Measurements from ENCODE around the gene PACRG. TPM values are rescaled to one million over a fixed set of nuclear protein-coding genes. Genes with fewer than 3 reads are reported as not detected.
A peak's percentile ranks its signal among the peaks of the same experiment; 100 is the strongest.

PACRG gene
- total RNA-seq, 1 donor from 2014 or later = under 0.01 TPM

- DNase-seq (ENCODE audit: low read depth in 2 of 2) = no peak
Measured at GRCh38 chr6:163133017-163133416, 405.2 kb downstream of the PACRG start.

DNA sequence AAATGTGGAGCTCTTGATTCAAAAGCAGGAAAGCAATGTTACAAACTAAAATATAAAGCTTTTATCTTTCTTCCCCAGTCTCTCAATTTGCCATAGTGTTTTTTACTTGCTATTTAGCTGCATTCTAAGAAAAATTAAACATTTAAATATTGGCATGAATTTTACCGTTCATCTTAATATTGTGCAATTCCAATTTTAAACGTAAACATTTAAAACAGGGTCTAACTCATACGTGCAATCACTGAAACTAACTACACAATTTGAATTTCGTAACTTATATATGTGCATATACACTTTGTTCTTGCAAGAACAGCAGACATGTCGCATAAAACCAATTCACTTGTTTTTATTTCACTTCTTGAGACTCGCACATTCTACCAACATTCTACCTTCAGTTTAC lies 405.9 kb downstream of the PACRG start:
- no peak for DNase-seq (ENCODE audit: low read depth in 2 of 2)

GRCh38 chr6:163136681-163137397 lies 409.1 kb downstream of the PACRG start:
- DNase-seq (ENCODE audit: low read depth in 2 of 2) = no peak

DNA sequence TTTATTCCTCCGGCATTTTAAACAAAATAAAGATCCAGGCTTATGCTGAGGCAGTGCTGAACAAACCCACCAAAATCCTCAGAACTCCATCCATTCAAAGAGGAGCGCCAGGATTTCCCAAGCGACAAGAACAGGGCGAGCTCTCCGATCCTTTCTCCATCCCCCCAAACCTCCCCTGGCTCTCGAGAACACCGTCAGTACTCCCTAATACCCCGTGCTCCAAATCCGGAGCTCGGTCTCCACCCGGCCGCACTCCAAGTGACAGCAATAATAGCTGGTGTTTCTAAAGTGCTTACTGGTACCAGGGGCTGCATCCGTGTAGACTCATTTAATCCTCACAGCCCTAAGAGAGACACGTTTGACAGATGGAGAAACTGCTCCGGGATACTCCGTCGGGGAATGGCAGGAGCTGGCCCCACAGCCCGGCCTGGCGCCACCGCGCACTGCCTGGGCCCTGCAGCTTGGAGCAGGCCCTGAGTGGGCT lies 409.7 kb downstream of the PACRG start:
- no peak for DNase-seq (ENCODE audit: low read depth in 2 of 2)

- DNase-seq (ENCODE audit: low read depth in 2 of 2) = no peak
Measured at GRCh38 chr6:163146036-163146435, 418.3 kb downstream of the PACRG start.

DNA sequence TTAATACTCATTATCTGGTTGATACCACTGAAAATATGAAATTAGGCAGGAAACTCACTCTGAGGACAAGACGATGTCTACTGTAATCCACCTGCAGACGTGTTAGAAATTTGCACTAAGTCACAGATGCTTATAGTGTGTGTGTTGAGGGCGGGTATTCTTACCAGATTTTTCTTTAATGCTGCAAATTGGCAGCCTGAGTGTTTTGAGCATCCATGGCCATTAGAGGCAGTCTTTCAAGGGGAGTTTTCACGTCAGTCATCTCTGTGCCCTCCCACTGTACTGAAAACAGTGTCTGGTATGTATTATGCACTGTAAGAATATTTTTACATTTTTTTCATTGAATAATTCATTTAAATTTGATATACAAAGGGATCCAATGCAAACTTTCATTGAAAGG lies 420.2 kb downstream of the PACRG start:
- no peak for DNase-seq (ENCODE audit: low read depth in 2 of 2)

GRCh38 chr6:163148451-163149278 lies 420.9 kb downstream of the PACRG start:
- no peak for DNase-seq (ENCODE audit: low read depth in 2 of 2)

DNA sequence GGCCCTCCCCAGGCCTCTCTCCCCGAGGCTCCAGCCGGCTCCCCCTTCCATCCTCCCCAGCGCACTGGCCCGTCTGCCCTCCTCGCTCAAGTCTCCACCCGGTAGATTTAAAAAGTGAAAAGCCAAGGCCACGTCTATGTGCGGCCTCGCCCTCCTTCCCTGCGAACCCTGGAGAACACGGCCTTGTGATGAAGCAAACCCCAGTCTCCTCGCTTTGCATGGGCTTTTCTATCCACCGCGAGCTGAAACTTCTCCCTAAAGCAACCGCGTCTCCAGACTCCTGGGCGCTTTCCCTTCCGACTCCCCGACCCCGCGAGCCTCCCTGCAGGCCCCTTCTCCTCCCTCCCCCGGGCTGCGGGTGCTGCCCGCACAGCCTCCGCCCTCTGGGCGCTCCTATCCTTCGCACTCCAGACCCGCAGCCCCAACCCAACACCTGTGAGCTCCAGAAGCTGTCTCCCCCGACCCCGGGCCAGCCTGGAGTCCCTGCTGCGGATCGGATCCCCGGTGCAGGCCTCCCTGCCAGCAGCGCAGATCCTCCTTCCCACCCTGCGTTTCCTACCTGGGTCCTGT lies 421.6 kb downstream of the PACRG start:
- DNase-seq (ENCODE audit: low read depth in 2 of 2) = no peak

- no peak for DNase-seq (ENCODE audit: low read depth in 2 of 2)
Measured at GRCh38 chr6:163151212-163151611, 423.4 kb downstream of the PACRG start.

- no peak for DNase-seq (ENCODE audit: low read depth in 2 of 2)
Measured at GRCh38 chr6:163152701-163153100, 424.9 kb downstream of the PACRG start.

DNA sequence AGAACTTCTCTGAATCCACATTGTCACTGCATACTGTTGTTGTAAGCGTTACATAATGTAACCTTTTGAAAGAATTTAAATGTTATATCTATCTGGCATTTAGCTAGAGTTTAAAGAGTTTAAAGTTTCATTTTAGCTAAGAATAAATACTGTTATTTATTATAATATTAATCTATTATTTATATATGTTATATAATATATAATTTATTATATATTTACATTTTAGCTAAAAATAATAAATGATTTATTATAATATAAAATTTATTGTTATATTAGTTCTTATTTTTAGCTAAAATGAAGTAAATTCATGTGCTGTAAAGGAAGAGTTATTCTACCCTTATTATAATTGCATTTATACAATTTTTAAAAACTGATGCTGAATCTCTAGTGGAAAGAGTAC lies 431.3 kb downstream of the PACRG start:
- no peak for DNase-seq (ENCODE audit: low read depth in 2 of 2)

DNA sequence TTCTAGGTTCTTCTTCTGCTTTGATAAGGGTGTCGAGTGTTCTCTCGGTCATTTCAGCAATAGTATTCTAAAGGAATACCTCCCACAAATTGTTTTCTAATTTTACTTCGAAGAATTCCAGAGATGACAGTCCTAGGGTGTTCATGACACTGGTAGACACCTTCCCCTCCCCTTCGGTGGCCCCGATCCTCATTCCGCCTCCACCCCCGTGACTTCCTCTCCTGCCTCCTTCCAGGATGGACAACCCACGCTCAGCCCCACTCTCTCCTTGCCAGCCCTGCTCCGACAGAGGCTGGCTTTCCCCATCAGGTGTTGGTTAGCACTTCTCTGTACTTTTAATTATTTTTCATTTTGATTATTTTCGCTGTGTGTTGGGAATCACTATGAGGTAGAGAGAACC lies 431.9 kb downstream of the PACRG start:
- no peak for DNase-seq (ENCODE audit: low read depth in 2 of 2)

- DNase-seq (ENCODE audit: low read depth in 2 of 2) = no peak
Measured at GRCh38 chr6:163162007-163162873, 434.5 kb downstream of the PACRG start.

GRCh38 chr6:163162874-163163213 lies 435.1 kb downstream of the PACRG start:
- DNase-seq (ENCODE audit: low read depth in 2 of 2) = no peak

DNA sequence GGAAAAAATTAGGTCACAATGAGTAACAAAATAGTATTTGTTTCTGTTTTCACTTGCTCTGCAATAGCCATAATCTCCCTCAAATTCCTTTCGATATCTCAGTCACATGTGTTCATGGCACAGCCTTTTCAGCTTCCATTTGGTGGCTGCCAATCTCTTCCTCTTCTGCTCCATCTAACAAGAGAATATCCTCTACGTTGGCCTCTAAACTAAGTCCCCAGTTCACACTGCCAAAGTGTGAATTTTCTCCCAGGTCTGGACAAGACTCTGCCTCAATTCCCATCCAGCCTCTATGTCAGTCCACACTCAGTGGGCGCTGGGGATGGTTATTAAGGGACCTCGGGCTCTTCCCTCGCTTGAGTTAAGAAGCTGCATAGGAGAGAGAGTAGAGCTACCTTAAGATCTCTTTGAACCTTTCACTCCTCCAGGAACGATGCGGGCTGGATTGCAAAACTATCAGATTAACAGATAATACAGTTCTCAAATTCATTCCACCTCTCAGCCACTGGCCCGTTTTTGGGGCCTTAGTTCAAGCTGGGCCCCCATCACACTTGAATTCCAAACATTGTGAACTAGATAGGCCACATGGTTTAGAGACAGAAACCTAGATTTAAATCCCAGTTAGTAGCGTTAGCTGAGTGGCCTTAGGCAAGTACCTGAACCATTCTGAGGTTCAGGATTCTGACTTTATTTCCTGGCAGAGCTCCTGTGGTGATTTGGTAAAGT lies 436.6 kb downstream of the PACRG start:
- no peak for DNase-seq (ENCODE audit: low read depth in 2 of 2)

DNA sequence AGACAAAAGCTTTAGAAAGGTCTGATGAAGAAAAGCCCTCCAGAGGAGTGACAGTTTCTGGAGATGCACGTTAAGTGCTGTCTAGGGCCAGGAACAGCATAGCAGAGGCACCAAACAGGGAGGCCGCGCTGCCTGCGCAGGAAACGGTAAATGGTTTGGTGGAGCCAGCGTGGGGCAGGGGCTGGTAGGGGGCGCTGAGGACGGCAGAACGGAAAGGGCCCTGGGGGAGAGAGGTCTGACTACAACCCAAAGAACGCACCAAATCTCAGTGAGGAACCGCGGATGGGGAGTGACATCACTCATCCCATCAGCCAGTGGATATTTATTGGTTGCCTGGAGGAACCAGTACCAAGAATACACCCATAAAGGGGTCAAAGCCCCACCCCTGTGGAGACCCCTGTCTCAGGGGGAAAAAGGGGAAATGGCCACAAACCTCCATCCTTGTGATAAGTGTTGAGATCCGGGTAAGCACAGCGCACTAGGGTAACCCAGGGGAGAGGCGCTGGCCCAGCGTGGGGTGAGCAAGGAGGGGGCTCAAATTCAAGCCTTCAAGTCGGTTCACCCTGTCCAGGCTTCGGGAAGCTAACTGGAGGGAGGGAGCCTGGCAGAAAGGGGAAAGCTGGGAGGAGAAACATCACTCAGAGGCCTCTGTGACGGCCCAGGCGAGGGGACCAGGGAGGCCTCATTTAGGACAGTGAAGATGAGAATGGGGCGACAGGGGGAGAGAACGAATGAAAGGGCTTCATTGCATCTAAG lies 437.6 kb downstream of the PACRG start:
- no peak for DNase-seq (ENCODE audit: low read depth in 2 of 2)

GRCh38 chr6:163165922-163166321 lies 438.1 kb downstream of the PACRG start:
- no peak for DNase-seq (ENCODE audit: low read depth in 2 of 2)

DNA sequence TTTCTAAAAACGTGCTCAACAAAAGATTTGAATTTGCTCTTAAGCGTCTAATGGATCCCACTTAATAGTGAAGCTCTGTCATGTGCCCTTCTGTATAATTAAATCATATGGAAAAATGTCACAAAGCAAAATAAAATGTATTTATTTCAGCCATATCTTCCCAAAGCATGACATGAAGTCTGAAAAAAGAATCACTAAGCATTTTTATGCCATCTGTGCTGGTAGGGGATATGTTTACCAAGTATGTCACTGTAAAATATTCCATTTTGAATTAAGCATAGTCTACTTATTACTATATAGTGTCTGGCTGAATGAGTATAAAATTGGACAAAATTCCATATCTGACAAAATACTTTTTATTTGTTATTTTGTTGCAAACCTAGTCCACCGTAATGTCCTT lies 438.7 kb downstream of the PACRG start:
- no peak for DNase-seq (ENCODE audit: low read depth in 2 of 2)

DNA sequence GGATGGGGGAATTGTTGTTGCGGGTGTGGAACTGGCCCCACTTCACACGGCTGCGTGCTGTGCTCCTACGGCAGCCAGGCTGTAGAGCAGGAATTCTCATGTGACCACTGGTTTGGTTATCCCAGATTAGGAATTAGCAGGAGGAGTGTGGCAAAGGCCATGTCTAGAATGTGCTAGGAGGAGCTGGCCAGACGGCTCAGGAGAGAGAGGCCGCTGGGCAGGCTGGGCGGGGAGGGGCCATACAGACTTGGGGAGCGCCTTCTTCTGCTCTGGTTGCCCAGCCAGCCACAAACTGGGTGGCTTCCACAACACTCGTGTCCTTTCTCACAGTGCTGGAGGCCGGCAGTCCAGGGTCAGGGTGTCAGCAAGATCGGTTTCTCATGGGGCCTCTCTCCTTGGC lies 441.7 kb downstream of the PACRG start:
- no peak for DNase-seq (ENCODE audit: low read depth in 2 of 2)

DNA sequence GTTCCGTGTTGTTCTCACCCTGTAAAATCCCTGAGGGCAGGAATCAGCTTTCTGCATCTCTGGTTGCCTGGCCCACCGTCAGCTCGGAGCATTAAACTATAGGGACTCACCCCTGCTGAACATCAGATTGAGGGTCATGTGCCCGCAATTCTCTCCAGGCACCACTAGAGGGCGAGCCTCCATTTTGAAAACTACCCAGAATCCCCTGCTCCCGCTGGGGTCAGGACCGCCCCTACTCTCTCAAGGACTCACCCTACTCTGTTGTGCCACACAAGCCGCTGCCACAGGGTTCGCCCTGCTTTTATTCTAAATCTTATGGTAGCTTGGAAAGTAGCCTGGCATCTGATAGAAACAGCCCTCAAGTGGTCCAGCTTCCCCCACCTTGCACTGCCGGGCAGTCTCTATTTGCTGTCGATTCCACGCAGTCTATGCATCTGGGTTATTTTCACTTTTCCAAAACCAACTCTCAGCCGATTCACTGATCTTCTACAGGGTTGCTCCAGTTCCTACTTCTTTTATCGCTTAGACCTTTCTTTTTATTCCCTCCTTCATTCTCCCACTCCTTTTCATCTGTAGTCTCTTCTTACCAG lies 442.6 kb downstream of the PACRG start:
- DNase-seq (ENCODE audit: low read depth in 2 of 2) = peak; percentile 3 to 26
